Lower lobe of right lung (tissue), 2 donors: ENCODE results near the gene NUF2. TPM values are rescaled to one million over a fixed set of nuclear protein-coding genes. Genes with fewer than 3 reads are reported as not detected.

ENCODE experiments used
- ATAC-seq, 2 donors: fragments of 200-7000 bp; cut with Tn5 transposase; one replicate each; pipeline ENCODE4 v1.9.1; 2020 to 2022; ENCODE audit warnings: mild to moderate bottlenecking in 2 of 2, moderate library complexity in 2 of 2
- DNase-seq: peaks from one replicate; pipeline ENCODE4 v3.0.0-alpha.2; 2020
- H3K27ac ChIP-seq: fragments of 200-600 bp; one replicate; pipeline ENCODE4 v1.8.0; 2022
- H3K27me3 ChIP-seq: fragments of 200-600 bp; one replicate; pipeline ENCODE4 v1.8.0; 2022; ENCODE audit warnings: low read depth
- H3K36me3 ChIP-seq: fragments of 200-600 bp; one replicate; pipeline ENCODE4 v1.8.0; 2022; ENCODE audit warnings: mild to moderate bottlenecking
- H3K4me1 ChIP-seq: fragments of 200-600 bp; one replicate; pipeline ENCODE4 v1.8.0; 2022
- H3K4me3 ChIP-seq: fragments of 200-600 bp; one replicate; pipeline ENCODE4 v1.8.0; 2022; ENCODE audit warnings: mild to moderate bottlenecking
- H3K9me3 ChIP-seq: fragments of 200-600 bp; one replicate; pipeline ENCODE4 v1.8.0; 2022
- CTCF ChIP-seq: fragments of 200-600 bp; IDR thresholded peaks from one replicate; pipeline ENCODE4 v1.8.0; 2022; ENCODE audit warnings: antibody characterized with exemption, mild to moderate bottlenecking
- intact Hi-C: fragments of 100-400 bp; cut with DNase I; formaldehyde crosslinking; loops from one replicate; pipeline ENCODE4 v1.11.0; 2022
- total RNA-seq: library from RNA; stranded (reverse); fragmentation: NEBNext Ultra II Directional; extraction: Animal tissue kit (Norgen Biotek cat#: 25700); gene quantifications from one replicate; pipeline ENCODE4 v1.2.1, GENCODE V29; 2021
- donor health status: DM: no; HTN: yes; CAD: no; lungs with severe emphysema.

Gene NUF2
- total RNA-seq, 1 donor from 2014 or later = 0.92 TPM

- H3K36me3 ChIP-seq = no peaks in the 10 kb centered on the region
- TF ChIP-seq CTCF = no peak
- DNase-seq = no peak
- ATAC-seq = no peak
- no peak overlapping the region for H3K27ac ChIP-seq
- H3K27me3 ChIP-seq = no peaks in the 10 kb centered on the region
- H3K9me3 ChIP-seq = no peaks in the 10 kb centered on the region
- no peaks in the 10 kb centered on the region for H3K4me1 ChIP-seq
- intact Hi-C loops = no loop called here
- H3K4me3 ChIP-seq = no peak overlapping the region
Observed at GRCh38 chr1:163361123-163361934, 39.6 kb downstream of the NUF2 start.

GRCh38 chr1:163365186-163365585 lies 43.4 kb downstream of the NUF2 start:
- ATAC-seq (no peak), DNase-seq (no peak)
- no peaks in the 10 kb centered on the region for H3K4me1 ChIP-seq
- intact Hi-C loops = no loop called here
- H3K36me3 ChIP-seq = no peaks in the 10 kb centered on the region
- no peaks in the 10 kb centered on the region for H3K9me3 ChIP-seq
- no peak overlapping the region for H3K4me3 ChIP-seq
- TF ChIP-seq CTCF = no peak
- H3K27me3 ChIP-seq = no peaks in the 10 kb centered on the region
- no peak overlapping the region for H3K27ac ChIP-seq

- no peak for DNase-seq
- H3K27me3 ChIP-seq = no peaks in the 10 kb centered on the region
- H3K27ac ChIP-seq = no peak overlapping the region
- TF ChIP-seq CTCF = no peak
- H3K9me3 ChIP-seq = no peaks in the 10 kb centered on the region
- ATAC-seq = no peak
- no peak overlapping the region for H3K4me3 ChIP-seq
- H3K36me3 ChIP-seq = no peaks in the 10 kb centered on the region
- intact Hi-C loops = no loop called here
- no peaks in the 10 kb centered on the region for H3K4me1 ChIP-seq
Observed at GRCh38 chr1:163366555-163366954, 44.8 kb downstream of the NUF2 start.

- TF ChIP-seq CTCF = no peak
- intact Hi-C loops = no loop called here
- Histone ChIP-seq H3K9me3 (no peaks in the 10 kb centered on the region), H3K36me3 (no peaks in the 10 kb centered on the region), H3K4me3 (no peak overlapping the region), H3K27ac (no peak overlapping the region), H3K27me3 (no peaks in the 10 kb centered on the region), H3K4me1 (no peaks in the 10 kb centered on the region)
- DNase-seq (no peak), ATAC-seq (no peak)
Observed at GRCh38 chr1:163367721-163368120, 46.0 kb downstream of the NUF2 start.

GRCh38 chr1:163372576-163372975 lies 50.8 kb downstream of the NUF2 start:
- Histone ChIP-seq H3K4me3 (no peak overlapping the region), H3K4me1 (no peaks in the 10 kb centered on the region), H3K9me3 (no peaks in the 10 kb centered on the region), H3K27me3 (no peaks in the 10 kb centered on the region), H3K27ac (no peak overlapping the region), H3K36me3 (no peaks in the 10 kb centered on the region)
- intact Hi-C loops = no loop called here
- TF ChIP-seq CTCF = no peak
- DNase-seq (no peak), ATAC-seq (no peak)
